Activated CD4-positive, alpha-beta T cell treated with anti-CD3 and anti-CD28 coated beads for 24 hours (primary cell): ENCODE results near the gene TARP.

Experiments used
- DNase-seq, 2 donors: peaks; one replicate each; pipeline ENCODE4 v3.0.0-alpha.2; 2020; ENCODE audit warnings: low read depth in 2 of 2

Gene TARP

DNA sequence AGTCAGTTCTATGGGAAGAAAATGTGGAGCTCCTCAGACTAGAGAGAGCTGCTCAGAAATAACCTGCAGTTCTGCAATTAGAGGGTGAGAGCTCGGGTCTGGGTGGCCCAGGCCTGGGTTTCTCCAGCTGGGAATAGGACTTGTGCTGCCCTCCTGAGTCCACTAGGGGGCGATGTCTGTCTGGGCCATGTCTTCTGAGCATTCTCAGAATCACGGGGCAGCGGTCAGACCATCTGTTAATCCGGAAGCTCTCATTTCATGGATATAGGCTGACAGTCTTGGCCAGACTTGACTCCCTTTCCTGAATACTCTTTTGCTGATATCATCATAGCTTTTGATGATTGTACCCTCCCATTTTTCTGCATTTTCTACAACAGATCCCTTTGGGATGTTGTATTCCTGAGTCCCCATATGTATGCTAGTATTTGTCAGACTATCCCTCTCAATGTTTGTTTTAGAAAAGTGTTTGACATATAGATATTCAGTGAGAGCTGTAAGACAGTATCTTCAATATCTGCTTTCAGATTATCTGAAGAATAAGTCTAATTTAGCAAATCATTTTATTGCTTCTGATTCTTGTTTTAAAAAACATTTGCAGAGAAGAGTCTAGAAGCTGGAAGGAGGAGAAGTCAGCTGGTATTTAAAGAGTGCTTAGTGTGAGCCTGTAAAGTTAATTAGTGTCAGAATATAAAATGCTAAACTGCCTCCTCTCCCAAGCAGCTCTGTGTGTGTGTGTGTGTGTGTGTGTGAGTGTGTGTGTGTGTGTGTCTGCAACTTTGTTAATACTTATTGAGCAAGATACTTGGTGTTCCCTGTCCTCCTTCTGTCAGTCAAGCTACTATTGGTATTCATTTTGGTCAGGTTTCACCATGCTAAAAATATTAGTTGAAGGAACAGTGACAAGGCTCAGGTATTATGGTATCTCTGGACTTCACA lies 57.4 kb downstream of the TARP start:
- peak; percentile 54 to 62 for DNase-seq

DNA sequence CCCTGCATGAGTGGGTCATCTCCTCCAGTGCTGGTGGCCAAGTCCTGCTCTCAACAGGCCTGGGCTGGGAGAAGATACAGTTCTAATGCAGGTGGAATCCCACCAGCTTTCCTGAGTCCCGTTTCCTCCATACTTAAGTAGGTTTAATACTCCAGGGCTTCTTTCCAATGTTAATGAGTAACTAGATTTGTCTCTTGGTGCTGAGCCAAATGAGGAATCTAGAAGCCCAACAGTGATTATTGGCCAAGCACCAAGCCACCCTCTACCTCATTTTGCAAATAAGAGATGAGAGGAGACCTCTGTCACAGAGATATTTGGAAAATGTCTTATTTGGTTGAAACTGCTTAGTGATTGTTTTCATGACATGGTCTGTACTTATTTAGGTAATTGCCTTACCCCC lies 58.3 kb downstream of the TARP start:
- no peak for DNase-seq

DNA sequence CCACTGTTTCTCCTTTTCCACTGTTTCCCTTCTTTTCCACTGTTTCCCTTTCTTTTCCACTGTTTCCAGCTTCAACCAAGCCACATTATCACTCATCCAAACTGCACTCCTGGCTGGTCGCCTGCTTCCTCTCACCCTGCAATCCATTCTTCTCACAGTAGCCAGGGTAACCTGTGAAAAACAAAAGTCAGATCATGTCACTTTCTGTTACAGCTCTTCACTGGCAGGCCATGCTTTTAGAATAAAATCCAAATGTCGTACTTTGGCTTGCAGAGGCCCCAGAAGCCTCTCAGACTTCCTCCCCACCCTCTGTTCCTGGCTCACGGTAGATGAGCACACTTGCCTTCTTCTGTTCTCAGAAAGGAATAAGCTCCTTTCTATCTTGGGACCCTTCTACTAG lies 61.5 kb downstream of the TARP start:
- no peak for DNase-seq

DNA sequence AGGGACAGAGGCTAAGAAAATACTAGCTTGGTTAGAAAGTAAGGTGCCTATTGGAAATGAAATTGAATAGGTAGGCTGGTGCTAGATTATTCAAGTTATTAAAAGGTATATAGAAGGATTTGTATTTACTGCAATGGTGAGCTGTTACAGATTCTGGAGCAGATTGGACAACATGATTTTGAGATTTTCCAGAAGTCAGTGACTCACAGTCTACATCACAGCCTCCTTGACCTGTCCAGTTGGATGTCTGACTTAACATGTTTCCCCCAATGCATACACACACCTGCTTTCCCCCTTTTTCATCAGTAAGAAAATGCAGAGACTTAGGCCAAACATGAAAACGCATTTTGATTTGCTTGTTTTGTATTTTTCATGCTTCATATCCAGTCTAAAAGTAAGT lies 62.0 kb downstream of the TARP start:
- DNase-seq: no peak
